ENCODE measurements around the gene BRSK2.

BRSK2 gene

GRCh38 chr11:1397146-1397861, 7.6 kb downstream of the BRSK2 start:
- peaks cover 68% of the 10 kb centered on the region for H3K27me3 ChIP-seq (replicated peaks; ENCODE audit: insufficient read depth, low read length)
- no peak overlapping the region for H3K27ac ChIP-seq (ENCODE audit: low read length)
- H3K79me2 ChIP-seq (ENCODE audit: low read length): no peaks in the 10 kb centered on the region
- H3K4me1 ChIP-seq (ENCODE audit: low read length): no peaks in the 10 kb centered on the region
- no peak overlapping the region for H3K4me2 ChIP-seq (ENCODE audit: low read depth, low read length)
- no peaks in the 10 kb centered on the region for H3K36me3 ChIP-seq (replicated peaks; ENCODE audit: insufficient read depth, low read length)
- no peaks in the 10 kb centered on the region for H3K9me3 ChIP-seq (replicated peaks; ENCODE audit: insufficient read depth, low read length)
- no peak overlapping the region for H3K4me3 ChIP-seq (ENCODE audit: low read length)
- no peaks in the 10 kb centered on the region for H3F3A ChIP-seq (ENCODE audit: insufficient read depth, low read length)
- H3K9ac ChIP-seq (ENCODE audit: low read length): no peak overlapping the region
- no peak overlapping the region for H2AFZ ChIP-seq (ENCODE audit: low read length)
- TF ChIP-seq EZH2phosphoT487 (IDR thresholded peaks at IDR 0.05; ENCODE audit: low read length) (no peak), EZH2 (optimal IDR thresholded peaks at IDR 0.05; ENCODE audit: low read depth, low read length) (no peak)
- TF ChIP-seq, protein P1, sequence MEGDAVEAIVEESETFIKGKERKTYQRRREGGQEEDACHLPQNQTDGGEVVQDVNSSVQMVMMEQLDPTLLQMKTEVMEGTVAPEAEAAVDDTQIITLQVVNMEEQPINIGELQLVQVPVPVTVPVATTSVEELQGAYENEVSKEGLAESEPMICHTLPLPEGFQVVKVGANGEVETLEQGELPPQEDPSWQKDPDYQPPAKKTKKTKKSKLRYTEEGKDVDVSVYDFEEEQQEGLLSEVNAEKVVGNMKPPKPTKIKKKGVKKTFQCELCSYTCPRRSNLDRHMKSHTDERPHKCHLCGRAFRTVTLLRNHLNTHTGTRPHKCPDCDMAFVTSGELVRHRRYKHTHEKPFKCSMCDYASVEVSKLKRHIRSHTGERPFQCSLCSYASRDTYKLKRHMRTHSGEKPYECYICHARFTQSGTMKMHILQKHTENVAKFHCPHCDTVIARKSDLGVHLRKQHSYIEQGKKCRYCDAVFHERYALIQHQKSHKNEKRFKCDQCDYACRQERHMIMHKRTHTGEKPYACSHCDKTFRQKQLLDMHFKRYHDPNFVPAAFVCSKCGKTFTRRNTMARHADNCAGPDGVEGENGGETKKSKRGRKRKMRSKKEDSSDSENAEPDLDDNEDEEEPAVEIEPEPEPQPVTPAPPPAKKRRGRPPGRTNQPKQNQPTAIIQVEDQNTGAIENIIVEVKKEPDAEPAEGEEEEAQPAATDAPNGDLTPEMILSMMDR (IDR thresholded peaks at IDR 0.05; ENCODE audit: low read length): no peak
- no peaks in the 10 kb centered on the region for H4K20me1 ChIP-seq (ENCODE audit: insufficient read depth, low read length)
- no peaks in the 10 kb centered on the region for H3K9me2 ChIP-seq (replicated peaks; ENCODE audit: insufficient read depth, low read length)
- DNase-seq: no peak

GRCh38 chr11:1397862-1398527, 8.3 kb downstream of the BRSK2 start:
- Histone ChIP-seq H3K4me3 (ENCODE audit: low read length) (no peak overlapping the region), H4K20me1 (ENCODE audit: insufficient read depth, low read length) (no peaks in the 10 kb centered on the region), H3K27me3 (replicated peaks; ENCODE audit: insufficient read depth, low read length) (peaks cover 67% of the 10 kb centered on the region), H3K36me3 (replicated peaks; ENCODE audit: insufficient read depth, low read length) (no peaks in the 10 kb centered on the region), H3K4me2 (ENCODE audit: low read depth, low read length) (no peak overlapping the region), H3K4me1 (ENCODE audit: low read length) (no peaks in the 10 kb centered on the region), H3F3A (ENCODE audit: insufficient read depth, low read length) (no peaks in the 10 kb centered on the region), H3K27ac (ENCODE audit: low read length) (no peak overlapping the region), H3K9me3 (replicated peaks; ENCODE audit: insufficient read depth, low read length) (no peaks in the 10 kb centered on the region), H2AFZ (ENCODE audit: low read length) (no peak overlapping the region), H3K9ac (ENCODE audit: low read length) (no peak overlapping the region), H3K9me2 (replicated peaks; ENCODE audit: insufficient read depth, low read length) (no peaks in the 10 kb centered on the region), H3K79me2 (ENCODE audit: low read length) (no peaks in the 10 kb centered on the region)
- DNase-seq: no peak
- TF ChIP-seq, protein P1 (IDR thresholded peaks at IDR 0.05; ENCODE audit: low read length): no peak
- TF ChIP-seq EZH2phosphoT487 (IDR thresholded peaks at IDR 0.05; ENCODE audit: low read length) (no peak), EZH2 (optimal IDR thresholded peaks at IDR 0.05; ENCODE audit: low read depth, low read length) (no peak)

DNA sequence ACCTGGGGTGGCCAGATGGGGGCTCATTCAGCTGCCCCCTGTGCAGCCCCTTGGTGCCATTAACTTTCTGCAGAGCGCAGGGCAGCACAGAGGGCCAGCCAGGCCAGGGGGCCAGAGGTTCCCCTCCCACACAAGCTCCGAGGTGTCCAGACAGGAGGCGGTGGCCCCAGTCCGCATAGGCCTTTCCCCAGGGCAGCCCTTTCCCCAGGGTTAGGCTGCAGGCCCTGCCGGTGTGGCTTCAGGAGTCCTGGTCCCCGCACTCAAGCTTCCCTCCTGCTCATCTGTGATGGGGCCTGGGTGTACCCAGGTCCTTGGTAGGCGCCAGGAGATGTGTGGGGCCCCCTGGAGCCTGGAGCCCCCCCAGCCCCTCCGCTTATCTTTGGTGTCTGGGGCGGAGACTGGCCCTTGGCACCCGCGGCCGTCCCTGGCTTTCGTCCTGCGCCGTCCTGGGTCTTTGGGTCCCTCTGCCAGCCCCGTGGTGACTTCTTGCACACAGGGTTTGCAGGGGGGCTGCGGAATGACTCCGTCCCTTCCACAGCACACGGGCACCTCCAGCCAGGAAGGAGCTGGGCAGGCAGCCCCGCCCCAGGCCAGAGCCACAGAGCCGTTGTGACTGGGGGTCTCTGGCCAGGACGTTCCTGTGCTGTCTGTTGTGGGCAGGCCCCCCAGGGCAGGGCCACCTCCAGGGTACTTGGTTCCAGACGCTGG, 8.9 kb downstream of the BRSK2 start:
- no peak overlapping the region for H3K9ac ChIP-seq (ENCODE audit: low read length)
- H3K27ac ChIP-seq (ENCODE audit: low read length): no peak overlapping the region
- H3F3A ChIP-seq (ENCODE audit: insufficient read depth, low read length): no peaks in the 10 kb centered on the region
- DNase-seq: no peak
- no peak overlapping the region for H3K4me2 ChIP-seq (ENCODE audit: low read depth, low read length)
- H3K36me3 ChIP-seq (replicated peaks; ENCODE audit: insufficient read depth, low read length): no peaks in the 10 kb centered on the region
- H3K9me2 ChIP-seq (replicated peaks; ENCODE audit: insufficient read depth, low read length): no peaks in the 10 kb centered on the region
- no peaks in the 10 kb centered on the region for H3K79me2 ChIP-seq (ENCODE audit: low read length)
- no peak overlapping the region for H3K4me3 ChIP-seq (ENCODE audit: low read length)
- peaks cover 70% of the 10 kb centered on the region for H3K27me3 ChIP-seq (replicated peaks; ENCODE audit: insufficient read depth, low read length)
- H3K9me3 ChIP-seq (replicated peaks; ENCODE audit: insufficient read depth, low read length): no peaks in the 10 kb centered on the region
- no peak for TF ChIP-seq EZH2 (optimal IDR thresholded peaks at IDR 0.05; ENCODE audit: low read depth, low read length)
- TF ChIP-seq, protein P1 (IDR thresholded peaks at IDR 0.05; ENCODE audit: low read length): no peak
- TF ChIP-seq EZH2phosphoT487 (IDR thresholded peaks at IDR 0.05; ENCODE audit: low read length): no peak
- no peaks in the 10 kb centered on the region for H3K4me1 ChIP-seq (ENCODE audit: low read length)
- no peaks in the 10 kb centered on the region for H4K20me1 ChIP-seq (ENCODE audit: insufficient read depth, low read length)
- no peak overlapping the region for H2AFZ ChIP-seq (ENCODE audit: low read length)
